Astrocyte of the spinal cord (primary cell): Measurements from ENCODE around the gene PRKG1.

Source experiments
- DNase-seq: peaks from one replicate; pipeline ENCODE4 v3.0.0; 2011; ENCODE audit warnings: low read depth, low spot score
- H3K4me3 ChIP-seq: 2 replicates; pipeline ENCODE4 v1.5.1; 2011; ENCODE audit warnings: low read depth, mild to moderate bottlenecking, low read length, moderate library complexity
- in situ Hi-C: cut with HindIII; loops from 2 replicates; pipeline ENCODE4 v1.10.0; 2017; ENCODE audit warnings: low sequenced_read_pairs
- TF ChIP-seq, protein P1 (sequence below): IDR thresholded peaks from 2 replicates; pipeline ENCODE4 v1.5.1; 2012; ENCODE audit warnings: low read depth, mild to moderate bottlenecking, low read length, inconsistent platforms

Gene PRKG1

DNA sequence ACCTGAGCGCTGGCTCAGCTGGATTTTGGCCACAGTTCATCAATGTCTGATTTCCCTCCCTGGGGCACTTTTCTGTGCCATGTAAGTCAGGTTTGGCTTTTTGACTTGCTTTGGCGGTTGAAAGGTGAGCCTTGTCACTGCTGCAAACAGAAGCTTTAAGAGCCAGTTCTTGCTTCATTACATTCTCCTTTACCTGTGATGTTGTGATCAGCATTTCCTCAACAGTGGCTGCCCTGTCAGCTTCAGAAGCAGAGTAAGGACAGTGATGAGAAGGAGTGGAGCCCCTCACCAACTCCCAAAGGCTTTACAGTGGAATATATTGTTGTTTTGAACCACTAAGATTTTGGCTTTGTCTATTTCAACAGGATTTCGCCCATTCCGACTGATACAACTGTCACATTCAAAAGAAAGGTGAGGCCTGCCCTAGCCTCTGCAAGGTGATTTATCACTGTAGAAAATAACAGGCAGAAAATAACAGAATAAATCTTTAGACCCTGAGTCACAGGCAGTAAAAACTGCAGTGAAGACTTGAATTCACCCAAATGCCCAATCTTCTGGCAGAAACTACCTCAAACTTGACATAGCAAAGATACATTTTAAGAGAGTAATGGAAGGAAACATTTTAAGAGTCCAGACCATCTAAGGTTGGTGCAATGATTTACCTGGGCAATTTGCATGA lies 1226.5 kb downstream of the PRKG1 start:
- in situ Hi-C loops = no loop called here
- no peak for DNase-seq
- no peak overlapping the region for H3K4me3 ChIP-seq
- TF ChIP-seq, protein P1, sequence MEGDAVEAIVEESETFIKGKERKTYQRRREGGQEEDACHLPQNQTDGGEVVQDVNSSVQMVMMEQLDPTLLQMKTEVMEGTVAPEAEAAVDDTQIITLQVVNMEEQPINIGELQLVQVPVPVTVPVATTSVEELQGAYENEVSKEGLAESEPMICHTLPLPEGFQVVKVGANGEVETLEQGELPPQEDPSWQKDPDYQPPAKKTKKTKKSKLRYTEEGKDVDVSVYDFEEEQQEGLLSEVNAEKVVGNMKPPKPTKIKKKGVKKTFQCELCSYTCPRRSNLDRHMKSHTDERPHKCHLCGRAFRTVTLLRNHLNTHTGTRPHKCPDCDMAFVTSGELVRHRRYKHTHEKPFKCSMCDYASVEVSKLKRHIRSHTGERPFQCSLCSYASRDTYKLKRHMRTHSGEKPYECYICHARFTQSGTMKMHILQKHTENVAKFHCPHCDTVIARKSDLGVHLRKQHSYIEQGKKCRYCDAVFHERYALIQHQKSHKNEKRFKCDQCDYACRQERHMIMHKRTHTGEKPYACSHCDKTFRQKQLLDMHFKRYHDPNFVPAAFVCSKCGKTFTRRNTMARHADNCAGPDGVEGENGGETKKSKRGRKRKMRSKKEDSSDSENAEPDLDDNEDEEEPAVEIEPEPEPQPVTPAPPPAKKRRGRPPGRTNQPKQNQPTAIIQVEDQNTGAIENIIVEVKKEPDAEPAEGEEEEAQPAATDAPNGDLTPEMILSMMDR = no peak

DNA sequence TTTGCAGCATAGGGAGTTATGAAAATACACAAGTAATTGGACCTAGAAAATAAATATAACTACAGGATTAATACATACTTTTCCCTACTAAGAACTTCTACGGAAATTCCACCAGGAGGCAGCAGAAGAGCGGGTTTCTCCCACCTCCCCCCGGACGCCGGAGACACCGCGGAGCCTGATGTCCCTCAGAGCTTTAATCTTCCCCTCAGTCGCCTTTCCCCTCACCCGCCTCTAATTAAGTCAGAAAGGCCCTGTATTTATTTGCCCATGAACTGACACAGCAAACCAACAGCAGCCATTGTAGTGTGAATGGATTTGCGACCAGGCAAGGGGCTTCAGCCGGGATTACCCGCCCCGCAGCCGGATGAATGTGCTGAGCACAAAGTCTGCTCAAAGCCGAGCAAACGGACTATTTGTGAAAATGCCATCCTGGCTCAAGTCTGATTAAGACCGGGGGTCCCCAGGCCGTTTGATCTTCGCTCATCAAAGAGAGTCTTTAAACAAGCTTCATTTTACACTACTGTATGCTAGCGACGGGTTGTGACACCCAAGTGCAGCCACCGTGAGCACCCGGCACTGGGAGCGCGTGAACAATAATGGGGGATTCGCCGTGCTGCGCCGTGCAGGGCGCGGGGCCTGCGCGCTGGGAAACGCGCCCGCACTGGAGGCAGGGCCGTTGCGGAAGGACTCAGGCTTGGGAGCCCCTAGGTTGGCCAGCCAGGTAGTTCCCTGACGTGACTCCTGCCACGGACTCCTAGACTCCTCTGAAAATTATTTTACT lies 1234.2 kb downstream of the PRKG1 start:
- in situ Hi-C loops = no loop called here
- H3K4me3 ChIP-seq = peak overlapping the region; percentile 50
- DNase-seq = peak; percentile 82
- TF ChIP-seq, protein P1 = peak; percentile 65

DNA sequence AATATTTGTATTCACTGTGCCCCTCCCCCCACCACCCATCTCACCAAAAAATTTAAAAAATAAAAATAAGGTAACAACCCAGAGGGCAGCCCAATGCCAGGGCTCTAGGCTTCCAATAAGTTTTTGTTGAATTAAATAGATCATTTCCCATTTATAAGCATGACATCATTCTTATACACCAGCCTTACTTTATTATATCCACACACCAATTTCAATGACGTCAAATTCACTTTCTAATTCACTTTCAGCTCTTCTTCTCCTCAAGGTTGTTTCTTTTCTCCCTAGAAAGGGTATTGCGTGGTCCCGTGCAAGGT lies 1238.6 kb downstream of the PRKG1 start:
- TF ChIP-seq, protein P1 = no peak
- in situ Hi-C loops = no loop called here
- peak; percentile 37 for DNase-seq
- peak overlapping the region; percentile 79 for H3K4me3 ChIP-seq

DNA sequence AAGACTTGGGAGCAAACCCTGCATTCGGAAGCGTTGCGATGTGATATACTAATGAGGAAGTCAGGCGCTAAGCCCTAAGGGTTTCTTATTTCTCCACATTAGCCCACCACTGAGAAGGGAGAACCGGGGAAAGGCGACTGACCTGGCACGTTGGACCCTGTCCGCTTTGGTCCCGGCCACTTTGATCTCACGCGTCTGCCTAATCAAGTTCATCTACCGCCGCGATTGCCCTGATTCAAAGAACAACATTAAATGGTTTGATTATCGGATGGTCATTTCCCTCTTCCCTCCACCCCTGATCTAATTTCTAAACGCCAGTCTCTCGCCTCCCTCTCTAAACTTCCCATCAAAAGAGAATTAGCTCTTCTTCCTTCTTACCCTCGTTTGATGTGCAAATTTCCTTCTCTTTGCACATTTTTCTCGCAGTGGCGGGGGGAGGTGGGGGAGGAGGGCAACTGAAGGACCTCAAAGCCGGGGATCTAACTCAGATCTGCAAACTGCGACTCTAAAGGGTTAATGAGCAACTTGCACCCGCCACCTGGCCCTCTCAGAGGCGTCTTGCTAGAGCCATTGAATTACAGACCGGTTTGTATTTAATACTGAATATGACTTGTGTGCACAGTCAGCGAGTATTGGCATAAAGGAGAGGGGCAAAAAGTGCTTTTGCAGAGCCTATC lies 1239.1 kb downstream of the PRKG1 start:
- peak overlapping the region; percentile 79 for H3K4me3 ChIP-seq
- DNase-seq = peak; percentile 48
- in situ Hi-C loops = no loop called here
- TF ChIP-seq, protein P1 = no peak

DNA sequence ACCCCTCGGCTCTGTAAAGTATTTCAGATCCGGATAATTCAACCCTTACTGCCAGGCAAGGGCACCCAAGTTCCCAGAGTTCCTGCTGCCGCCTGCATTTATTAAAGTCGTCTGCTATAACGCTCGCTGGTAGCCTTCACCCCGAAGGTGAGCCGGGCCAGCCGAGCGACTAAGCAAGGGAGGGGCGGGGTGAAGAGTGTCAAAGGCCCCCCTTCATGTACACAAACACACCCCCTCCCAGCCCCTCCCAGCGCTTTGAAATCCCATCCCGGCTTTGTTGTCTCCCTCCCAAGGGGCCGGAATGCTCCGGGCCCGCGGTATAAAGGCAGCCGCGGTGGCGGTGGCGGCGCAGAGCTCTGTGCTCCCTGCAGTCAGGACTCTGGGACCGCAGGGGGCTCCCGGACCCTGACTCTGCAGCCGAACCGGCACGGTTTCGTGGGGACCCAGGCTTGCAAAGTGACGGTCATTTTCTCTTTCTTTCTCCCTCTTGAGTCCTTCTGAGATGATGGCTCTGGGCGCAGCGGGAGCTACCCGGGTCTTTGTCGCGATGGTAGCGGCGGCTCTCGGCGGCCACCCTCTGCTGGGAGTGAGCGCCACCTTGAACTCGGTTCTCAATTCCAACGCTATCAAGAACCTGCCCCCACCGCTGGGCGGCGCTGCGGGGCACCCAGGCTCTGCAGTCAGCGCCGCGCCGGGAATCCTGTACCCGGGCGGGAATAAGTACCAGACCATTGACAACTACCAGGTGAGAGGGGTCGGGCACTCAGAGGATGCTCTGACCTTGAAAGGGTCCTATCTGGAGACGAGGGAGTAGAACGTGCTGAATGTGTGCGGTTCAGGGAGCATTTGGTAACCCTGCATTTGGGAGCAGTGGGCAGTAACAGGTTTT lies 1239.9 kb downstream of the PRKG1 start, which contains the start of gene DKK1:
TSS of gene DKK1 (plus strand) at position 349 of the 889 bp plus-strand sequence. CDS start at position 503, 154 bp downstream.
- peak within 1 kb of the TSS; percentile 79 for H3K4me3 ChIP-seq
- in situ Hi-C loops = no loop called here
- TF ChIP-seq, protein P1 = peak; percentile 93
- peak; percentile 82 for DNase-seq
